GM18873 (cell line): ENCODE measurements around the gene B4GALNT3.

Experiments used
- ATAC-seq: cut with Tn5 transposase; IDR thresholded peaks from one replicate; pipeline ENCODE4 v1.9.1; 2021; ENCODE audit warnings: mild to moderate bottlenecking, moderate library complexity, moderate number of reproducible peaks; ENCODE audit not compliant: unreplicated experiment, low FRiP score

Gene B4GALNT3

GRCh38 chr12:587132-588023, 127.6 kb downstream of the B4GALNT3 start:
- ATAC-seq: no peak

- ATAC-seq: no peak
These were observed 128.2 kb downstream of the B4GALNT3 start for GRCh38 chr12:588024-588322.

- no peak for ATAC-seq
These were observed 128.9 kb downstream of the B4GALNT3 start for GRCh38 chr12:588646-589045.

GRCh38 chr12:590206-590750, 130.5 kb downstream of the B4GALNT3 start:
- no peak for ATAC-seq

GRCh38 chr12:591167-592023, 131.7 kb downstream of the B4GALNT3 start:
- ATAC-seq: no peak

DNA sequence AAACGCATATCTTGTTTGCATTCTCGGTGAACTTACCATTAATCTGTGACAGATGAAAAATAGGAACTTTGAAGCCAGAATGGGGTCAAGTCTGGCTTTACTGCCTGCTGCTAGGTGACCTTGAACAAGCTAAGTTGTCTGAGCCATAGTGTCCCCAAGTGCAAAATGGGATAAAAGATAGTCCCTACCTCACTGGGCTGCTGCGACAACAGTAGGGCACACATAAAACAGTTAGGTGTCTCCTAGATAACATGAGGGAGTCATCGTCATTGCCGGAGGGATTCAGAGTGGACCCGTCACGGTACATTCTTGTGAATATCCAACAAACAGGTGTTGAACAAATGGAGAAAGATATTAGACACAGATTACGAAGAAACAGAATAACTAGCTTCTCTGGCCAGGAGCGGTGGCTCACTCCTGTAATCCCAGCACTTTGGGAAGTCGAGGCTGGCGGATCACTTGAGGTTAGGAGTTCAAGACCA, 132.3 kb downstream of the B4GALNT3 start:
- no peak for ATAC-seq

DNA sequence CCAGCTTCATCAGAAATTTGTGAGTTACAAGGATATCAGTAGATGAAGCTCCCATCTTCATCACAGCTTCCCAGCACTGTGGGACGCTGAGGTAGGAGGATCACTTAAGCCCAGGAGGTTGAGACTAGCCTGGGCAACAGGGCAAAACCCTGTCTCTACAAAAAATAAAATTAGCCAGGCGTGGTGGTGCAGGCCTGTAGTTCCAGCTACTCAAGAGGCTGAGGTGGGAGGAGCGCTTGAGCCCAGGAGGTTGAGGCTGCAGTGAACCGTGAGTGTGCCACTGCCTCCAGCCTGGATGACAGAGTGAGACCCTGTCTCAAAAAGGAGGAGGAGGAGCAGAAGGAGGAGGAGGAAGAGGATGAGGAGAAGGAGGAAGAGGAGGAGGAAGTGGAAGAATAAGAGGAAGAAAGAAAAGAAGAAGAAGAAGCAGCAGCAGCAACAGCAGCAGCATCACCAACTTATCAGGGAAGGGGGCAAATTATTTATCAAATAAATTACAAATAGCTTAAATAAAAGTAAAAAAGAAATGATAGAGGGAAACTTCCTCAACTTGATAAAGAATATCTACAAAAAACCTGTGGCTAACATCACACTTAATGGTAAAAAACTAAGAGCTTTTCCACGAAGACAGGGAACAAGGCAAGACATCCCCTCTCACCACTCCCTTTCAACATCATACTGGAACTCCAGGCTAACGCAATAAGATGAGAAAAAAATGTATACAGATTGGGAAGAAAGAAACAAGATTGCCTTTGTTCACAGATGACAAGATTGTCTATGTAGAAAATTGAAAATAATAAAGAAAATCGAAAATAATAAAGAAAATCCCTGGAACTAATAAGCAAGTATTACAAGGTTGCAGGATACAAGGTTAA, 133.9 kb downstream of the B4GALNT3 start:
- ATAC-seq: no peak

- ATAC-seq: no peak
These were observed 138.3 kb downstream of the B4GALNT3 start for GRCh38 chr12:597926-598568.

DNA sequence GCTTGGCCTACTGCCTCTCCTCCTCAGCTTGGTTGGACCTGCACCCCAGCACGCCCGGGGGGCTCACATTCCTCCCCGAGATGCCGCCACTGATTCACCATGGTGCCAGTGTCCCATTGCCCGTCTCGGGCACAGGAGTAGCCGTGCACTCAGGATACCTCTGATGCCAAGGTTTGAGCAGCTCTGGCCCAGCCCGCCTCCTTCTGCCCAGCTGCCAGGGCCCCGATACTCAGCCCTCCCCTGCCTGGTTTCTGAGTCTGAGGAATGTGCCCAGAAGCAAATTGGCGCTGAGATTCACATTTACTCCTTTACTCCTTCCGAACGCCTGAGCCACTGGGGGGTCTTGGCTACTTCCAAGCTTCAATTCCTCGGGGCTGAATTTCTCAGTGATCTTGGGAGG, 140.0 kb downstream of the B4GALNT3 start:
- ATAC-seq: no peak

- ATAC-seq: no peak
These were observed 142.4 kb downstream of the B4GALNT3 start for GRCh38 chr12:601976-602699.

DNA sequence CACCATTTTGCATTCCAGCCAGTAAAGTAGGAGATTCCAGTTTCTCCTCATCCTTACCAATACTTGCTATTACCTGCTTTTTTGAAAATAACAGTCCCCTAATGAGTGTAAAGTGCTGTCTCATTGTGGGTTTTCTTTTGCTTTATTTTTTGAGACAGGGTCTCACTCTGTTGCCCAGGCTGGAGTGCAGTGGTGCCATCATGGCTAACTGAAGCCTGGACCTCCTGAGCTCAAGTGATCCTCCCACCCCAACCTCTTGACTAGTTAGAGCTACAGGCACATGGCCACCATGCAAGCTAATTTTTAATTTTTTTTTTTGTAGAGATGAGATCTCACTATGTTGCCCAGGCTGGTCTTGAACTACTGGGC, 142.9 kb downstream of the B4GALNT3 start:
- no peak for ATAC-seq

GRCh38 chr12:604956-605355, 145.2 kb downstream of the B4GALNT3 start:
- ATAC-seq: no peak

- ATAC-seq: no peak
These were observed 147.8 kb downstream of the B4GALNT3 start for GRCh38 chr12:607541-608001.

- no peak for ATAC-seq
These were observed 148.7 kb downstream of the B4GALNT3 start for GRCh38 chr12:608413-608812.

- ATAC-seq: no peak
These were observed 149.2 kb downstream of the B4GALNT3 start for GRCh38 chr12:608921-609320.

GRCh38 chr12:611721-612120, 152.0 kb downstream of the B4GALNT3 start:
- ATAC-seq: no peak

GRCh38 chr12:612293-612692, 152.6 kb downstream of the B4GALNT3 start:
- ATAC-seq: no peak

GRCh38 chr12:612886-613285, 153.1 kb downstream of the B4GALNT3 start:
- ATAC-seq: no peak
